Measurements from ENCODE around the gene RPIA. TPM values are rescaled to one million over a fixed set of nuclear protein-coding genes. Genes with fewer than 3 reads are reported as not detected.

RPIA gene
- total RNA-seq, 1 donor from 2014 or later = 17.4 TPM

DNA sequence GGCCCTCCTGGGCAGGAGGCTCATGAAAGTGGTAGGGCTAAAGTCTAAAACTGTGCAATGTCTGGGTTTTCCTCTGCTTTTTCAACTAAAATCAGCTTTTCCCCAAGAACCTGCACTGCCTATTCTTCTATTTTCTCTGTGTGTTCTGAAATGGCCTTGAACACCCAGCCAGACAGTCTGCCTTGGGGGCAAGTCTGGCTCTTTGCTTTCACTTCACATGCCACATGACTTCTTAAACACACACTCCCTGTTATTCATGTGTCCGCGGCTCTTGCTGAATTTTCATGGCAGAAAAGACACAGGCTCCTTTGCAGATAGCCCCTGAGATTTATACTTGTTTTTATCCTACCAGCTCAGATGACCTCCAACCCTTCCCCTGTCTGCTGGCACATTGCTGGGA lies 10.6 kb upstream of the RPIA start:
- ATAC-seq (ENCODE audit: poor library complexity) (no peak), DNase-seq (no peak)
- intact Hi-C loops (cut with DNase I) = no loop called here

DNA sequence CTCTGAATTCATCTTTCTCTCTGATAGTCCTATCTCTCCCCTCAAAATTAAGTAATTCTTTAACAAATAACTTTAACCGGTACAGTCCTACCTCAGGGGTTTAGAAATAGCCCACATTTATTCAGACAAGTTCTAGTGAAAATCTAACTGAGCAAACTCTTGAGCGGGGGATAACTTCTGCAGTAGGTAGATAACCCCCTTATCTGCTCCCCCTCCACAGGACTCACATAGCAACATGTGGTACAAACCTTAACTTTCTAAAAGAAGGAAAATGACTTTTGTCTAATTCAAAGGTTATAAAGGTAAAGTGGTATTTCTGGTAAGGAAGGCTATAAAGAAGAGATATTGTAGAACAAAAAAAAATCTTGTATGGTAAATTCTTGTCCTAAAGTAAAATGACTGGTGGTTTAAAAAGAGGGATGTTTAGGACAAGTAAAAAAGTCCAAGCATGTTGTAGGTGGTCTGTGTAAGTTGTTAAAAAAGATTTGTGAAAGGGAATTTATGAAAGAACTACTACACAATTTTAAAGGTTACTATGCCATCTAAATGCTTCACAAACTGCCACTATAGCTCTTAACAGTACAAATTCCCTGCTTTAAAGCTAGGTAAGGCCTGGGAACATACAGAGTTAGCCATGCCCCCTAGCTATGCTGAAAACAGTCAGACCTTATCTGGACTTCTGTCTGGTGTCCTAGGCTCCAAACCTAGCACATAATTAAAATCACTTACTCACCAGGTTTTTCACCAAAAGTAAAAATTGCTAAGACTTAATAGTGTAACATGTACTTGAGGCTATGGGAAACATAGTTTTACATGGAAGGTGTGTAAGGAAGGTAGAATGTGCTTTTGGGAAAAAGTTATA lies 8.1 kb upstream of the RPIA start:
- ATAC-seq (ENCODE audit: poor library complexity) (no peak), DNase-seq (no peak)
- intact Hi-C loops (cut with DNase I) = no loop called here

- intact Hi-C loops (cut with DNase I) = no loop called here
- ATAC-seq (ENCODE audit: poor library complexity) = no peak
Measured at GRCh38 chr2:88684519-88684918, 7.0 kb upstream of the RPIA start.

DNA sequence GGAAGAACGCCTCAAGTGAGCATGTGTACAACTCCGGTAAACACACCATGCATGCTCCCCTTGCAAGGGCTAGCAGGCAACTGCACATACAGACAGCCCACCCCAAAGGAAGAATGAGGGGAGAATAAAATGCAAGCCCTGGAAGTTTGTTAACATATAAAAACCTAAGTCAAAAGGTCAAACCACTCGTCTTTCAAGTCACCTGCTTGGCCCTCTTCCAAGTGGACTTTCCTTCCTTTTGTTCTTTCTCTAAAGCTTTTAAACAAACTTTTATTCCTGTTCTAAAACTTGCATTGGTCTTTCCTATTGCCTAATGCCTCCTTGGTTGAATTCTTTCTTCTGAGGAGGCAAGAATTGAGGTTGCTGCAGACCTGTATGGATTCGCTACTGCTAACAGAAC lies 5.2 kb upstream of the RPIA start:
- intact Hi-C loops (cut with DNase I) = no loop called here
- ATAC-seq (ENCODE audit: poor library complexity) (no peak), DNase-seq (no peak)

More at GRCh38 chr2:88684519-88684918, 7.0 kb upstream of the RPIA start:
- no peak for DNase-seq

GRCh38 chr2:88687384-88687783 lies 4.1 kb upstream of the RPIA start:
- intact Hi-C loops (cut with DNase I) = no loop called here
- DNase-seq (no peak), ATAC-seq (ENCODE audit: poor library complexity) (no peak)

DNA sequence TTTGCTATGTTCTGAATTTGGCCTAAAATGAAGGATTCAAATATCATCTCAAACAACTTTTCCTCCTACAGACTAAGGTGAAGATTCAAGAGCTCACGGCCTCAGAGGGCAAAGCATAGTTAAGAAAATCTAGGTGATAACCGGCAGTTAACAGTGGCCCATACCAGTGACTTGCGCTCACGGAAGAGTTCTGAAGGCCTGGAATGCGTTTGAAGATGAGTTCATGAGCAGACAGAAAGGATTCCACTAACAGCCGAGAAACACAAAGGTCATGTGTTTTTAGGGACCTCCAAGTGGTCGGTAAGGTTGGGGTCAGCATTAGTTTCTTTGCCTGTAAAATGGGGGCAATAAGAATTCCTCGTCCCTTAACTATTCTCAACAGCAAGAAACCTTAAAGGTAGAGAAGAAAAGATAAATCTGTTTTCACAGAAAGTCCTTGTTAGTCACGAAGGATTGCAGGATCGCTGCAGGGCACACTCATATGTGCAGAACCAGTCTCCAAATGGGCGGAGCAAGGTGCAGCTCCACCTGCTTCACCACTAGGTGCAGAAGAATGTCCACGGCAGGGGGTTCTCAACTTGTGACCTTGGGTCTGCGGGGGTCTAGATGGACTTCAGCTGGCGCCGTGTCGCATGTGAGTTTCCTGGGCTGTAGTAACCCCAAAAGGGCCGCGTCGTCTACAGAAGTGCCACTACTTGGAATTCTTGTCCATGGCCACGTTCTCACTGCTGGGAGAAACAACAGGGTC lies 708 bp upstream of the RPIA start:
- no peak for DNase-seq
- peak; percentile 16 for ATAC-seq (ENCODE audit: poor library complexity)
- intact Hi-C loops (cut with DNase I) = no loop called here

- DNase-seq = peak; percentile 46
- intact Hi-C loops (cut with DNase I) = no loop called here
- peak; percentile 10 for ATAC-seq (ENCODE audit: poor library complexity)
Measured at GRCh38 chr2:88692187-88692586, 714 bp downstream of the RPIA start.

DNA sequence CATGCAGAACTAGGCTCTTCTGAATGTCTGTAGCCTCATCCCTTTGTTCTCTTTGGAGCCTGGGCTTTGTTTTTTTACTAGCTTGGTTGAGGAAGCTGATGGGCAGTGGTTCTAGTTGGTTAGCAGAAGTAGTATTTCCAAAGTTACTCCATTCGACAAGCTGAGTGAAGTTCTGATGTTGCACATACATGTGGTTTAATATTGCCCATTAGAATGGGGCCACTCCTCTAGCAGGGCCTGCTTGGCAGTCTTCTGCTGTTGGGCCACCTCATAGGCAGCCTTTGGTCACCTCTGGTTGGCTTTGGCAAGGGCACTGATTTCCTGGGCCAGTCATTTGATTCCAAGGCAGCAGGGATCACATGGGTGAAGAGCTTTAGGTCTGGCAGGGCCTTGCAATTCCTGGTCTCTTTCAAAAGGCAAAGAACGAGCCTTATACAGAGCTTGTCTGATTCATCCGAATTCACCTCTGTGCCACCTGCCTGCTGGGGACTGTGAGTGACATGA lies 2.5 kb downstream of the RPIA start:
- intact Hi-C loops (cut with DNase I) = no loop called here
- ATAC-seq (ENCODE audit: poor library complexity) (no peak), DNase-seq (no peak)

GRCh38 chr2:88696611-88697010 lies 5.1 kb downstream of the RPIA start:
- DNase-seq (no peak), ATAC-seq (ENCODE audit: poor library complexity) (no peak)
- intact Hi-C loops (cut with DNase I) = no loop called here

DNA sequence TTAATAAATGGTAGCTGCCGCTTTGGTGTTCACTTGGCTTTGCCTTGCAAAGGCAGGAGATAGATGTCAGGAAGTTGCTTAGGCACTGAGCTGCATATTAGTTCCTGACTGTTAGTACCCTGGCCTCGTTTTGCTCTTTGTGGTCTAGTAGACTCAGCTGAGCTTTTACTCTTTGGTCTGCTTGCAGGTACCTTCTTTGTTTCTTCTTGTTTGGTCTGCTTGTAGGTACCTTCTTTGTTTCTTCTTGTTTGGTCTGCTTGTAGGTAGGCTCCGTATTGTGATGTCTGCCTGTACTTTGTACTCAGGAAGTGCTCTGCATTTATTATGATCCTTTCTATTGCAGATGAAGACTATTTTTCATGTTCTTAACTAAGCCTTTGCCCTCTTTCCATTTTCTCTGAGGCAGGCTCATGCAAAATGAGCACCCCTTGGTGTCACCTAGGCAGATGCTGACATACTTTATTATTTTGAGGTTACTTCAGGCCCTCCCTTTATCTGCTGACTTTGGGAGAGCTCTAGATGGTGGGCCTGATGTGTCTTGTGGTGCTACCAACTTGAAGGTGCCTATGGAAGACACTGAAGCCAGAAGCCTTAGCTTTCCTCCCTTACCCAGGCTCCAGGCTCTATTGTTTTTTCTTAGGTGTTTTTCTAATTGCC lies 6.0 kb downstream of the RPIA start:
- ATAC-seq (ENCODE audit: poor library complexity) = no peak
- no peak for DNase-seq
- intact Hi-C loops (cut with DNase I) = no loop called here

GRCh38 chr2:88698027-88698413 lies 6.5 kb downstream of the RPIA start:
- intact Hi-C loops (cut with DNase I) = no loop called here
- no peak for ATAC-seq (ENCODE audit: poor library complexity)
- no peak for DNase-seq

DNA sequence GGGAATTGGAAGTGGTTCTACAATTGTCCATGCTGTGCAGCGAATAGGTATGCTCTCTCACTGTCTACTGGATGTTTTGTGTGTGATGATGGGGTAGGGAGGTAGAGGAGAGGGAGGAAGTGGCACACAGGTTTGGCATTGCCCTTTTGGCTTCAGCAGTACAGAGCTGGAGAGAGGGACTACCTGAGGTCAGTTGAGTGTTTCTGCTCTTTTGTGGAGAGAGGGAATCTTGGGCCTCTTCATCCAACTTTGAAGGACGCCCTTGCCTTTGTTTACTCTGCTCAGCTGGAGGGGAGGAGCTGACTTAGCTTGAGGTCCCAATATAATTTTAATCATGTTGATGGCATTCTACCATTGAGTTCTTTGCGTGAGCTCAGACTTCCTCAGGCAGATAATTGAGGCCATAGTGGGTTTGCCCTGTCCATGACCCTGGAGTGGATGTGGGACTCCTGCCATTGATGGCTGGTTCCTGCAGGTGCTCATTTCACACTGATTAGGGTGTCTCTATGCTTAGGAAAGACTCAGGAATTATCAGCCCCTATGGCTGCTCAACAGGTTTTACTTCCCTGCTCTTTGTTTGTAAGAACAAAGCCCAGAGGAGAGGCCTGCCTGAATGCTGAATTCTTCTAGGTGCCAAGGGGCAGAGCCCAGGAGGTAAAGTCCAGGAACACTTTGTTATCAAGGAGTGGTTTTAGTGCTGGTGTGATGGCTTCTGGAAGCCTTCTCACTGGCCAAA lies 7.2 kb downstream of the RPIA start:
- DNase-seq (no peak), ATAC-seq (ENCODE audit: poor library complexity) (peak; percentile 40)
- intact Hi-C loops (cut with DNase I) = no loop called here

DNA sequence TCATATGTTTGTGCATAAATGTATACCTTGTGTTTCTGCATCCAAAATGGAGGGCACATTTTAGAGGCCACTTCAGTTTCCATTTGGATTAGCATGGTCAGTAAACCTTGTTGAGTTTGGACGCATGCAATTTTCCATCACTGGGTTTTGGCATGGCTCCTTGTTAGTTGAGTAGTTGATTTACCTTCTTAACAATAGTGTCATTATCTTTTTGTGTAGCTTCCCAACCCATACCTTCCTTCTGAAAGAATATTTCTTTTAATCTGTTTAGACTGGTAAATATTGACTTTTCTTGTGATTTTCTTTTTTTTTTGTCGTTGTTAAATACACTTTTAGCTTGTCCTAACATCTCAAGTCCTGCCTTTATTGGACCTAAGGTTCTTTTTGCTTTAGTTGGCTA lies 15.5 kb downstream of the RPIA start:
- ATAC-seq (ENCODE audit: poor library complexity) (no peak), DNase-seq (no peak)
- intact Hi-C loops (cut with DNase I) = no loop called here

DNA sequence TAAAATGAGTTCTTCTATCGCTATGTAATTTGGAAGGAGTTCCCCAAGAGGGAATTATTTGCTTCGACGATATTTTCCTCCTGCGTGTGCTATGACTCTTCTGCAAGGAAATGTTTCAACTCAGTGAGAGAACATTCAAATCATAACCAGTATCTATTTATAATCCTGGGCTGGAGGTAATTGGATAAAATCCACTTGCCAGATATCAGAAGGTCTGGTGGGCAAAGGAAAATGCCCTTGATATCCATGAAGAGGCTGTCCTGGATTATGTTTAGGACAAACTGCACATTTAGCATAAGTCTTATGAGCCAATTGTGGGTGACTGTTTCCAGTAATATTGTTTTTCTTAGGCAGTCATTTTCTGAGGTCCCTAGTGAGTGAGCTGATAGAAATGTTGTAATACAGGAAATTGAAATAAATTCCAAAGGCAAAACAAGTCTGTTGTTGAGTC lies 17.7 kb downstream of the RPIA start:
- ATAC-seq (ENCODE audit: poor library complexity) (peak; percentile 70), DNase-seq (no peak)
- intact Hi-C loops (cut with DNase I) = no loop called here

- intact Hi-C loops (cut with DNase I) = no loop called here
- no peak for DNase-seq
- no peak for ATAC-seq (ENCODE audit: poor library complexity)
Measured at GRCh38 chr2:88711289-88711688, 19.8 kb downstream of the RPIA start.

DNA sequence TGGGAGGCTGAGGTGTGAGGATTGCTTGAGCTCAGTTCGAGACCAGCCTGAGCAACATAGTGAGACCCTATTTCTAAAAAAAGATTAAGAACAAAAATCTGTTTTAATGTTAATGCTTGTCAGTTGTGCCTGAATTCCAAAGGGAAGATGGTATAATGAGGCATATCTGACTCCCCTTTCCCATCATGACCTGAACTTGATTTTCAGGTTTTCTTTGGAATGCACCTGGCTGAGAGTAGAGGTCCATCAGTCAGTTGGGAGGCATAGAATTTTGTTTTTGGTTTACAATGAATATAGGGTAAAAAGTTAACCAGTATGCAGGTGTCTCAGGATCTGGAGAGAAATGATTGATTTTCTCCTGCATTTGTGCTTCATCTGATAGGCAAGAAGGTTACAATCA lies 20.4 kb downstream of the RPIA start:
- DNase-seq = no peak
- intact Hi-C loops (cut with DNase I) = no loop called here
- ATAC-seq (ENCODE audit: poor library complexity) = no peak

DNA sequence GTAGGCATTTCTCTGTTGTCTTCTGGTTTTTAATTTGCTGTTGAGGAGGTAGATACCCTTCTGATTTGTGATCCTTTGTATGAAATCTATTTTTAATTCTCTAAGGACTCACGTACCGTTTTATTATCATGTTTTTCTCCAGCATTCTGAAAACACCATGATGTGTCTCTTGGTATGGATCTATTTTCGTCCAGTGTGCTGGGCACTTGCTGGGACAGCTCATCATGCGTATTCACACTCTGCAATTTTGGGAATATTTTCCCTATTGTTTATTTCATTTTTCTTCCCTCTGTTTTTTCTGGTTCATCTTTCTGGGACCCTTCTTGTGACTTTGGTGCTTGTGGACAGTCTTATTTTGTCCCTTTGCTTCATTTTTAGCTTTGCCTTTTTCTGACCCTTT lies 21.9 kb downstream of the RPIA start:
- DNase-seq (no peak), ATAC-seq (ENCODE audit: poor library complexity) (peak; percentile 60)
- intact Hi-C loops (cut with DNase I) = no loop called here

DNA sequence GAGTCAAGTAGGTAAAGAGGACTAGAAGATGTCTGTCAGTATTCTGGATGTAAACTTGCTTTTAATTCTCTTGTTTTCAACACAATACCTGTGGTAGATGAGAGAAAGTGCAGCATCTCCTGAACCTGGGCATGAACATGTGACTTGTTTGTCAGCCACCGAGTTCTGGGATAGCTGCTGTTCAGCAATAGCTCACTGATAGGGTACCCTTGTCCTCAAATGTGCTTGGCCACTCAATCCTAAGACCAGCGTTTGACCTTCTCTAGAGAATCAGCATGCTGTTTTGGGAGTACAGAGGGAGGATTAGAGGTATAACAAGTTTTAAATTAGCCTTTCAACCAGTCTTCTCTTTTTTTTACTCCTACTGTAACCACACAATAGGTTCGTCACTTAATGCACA lies 23.2 kb downstream of the RPIA start:
- ATAC-seq (ENCODE audit: poor library complexity) (peak; percentile 56), DNase-seq (no peak)
- intact Hi-C loops (cut with DNase I) = no loop called here

DNA sequence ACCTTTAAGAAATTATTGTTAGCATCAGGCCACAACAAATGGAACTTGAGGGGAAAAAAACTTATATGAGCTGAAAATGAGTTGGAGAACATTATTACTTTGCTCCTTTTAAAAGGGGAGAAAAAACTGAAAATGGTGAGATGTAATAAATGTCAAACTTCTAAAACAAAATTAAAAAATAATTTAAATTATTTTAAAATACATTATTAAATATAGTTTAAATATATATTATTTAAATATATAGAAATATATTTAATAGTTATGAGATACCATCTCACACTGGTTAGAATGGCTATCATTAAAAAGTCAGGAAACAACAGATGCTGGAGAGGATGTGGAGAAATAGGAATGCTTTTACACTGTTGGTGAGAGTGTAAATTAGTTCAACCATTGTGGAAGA lies 28.9 kb downstream of the RPIA start:
- DNase-seq (no peak), ATAC-seq (ENCODE audit: poor library complexity) (no peak)
- intact Hi-C loops (cut with DNase I) = no loop called here

Measured in Right ventricle myocardium superior (tissue), 1 donor.